GM21367 (cell line): ENCODE data around the gene ARHGAP44.
"Not testable (repeated sequence)": the region's sequence is repeated elsewhere in the genome, so short reads cannot be mapped to it uniquely, and the experiment has no call there.

Experiments used
- ATAC-seq: cut with Tn5 transposase; IDR thresholded peaks from one replicate; pipeline ENCODE4 v1.9.1; 2021; ENCODE audit not compliant: unreplicated experiment

Gene ARHGAP44

DNA sequence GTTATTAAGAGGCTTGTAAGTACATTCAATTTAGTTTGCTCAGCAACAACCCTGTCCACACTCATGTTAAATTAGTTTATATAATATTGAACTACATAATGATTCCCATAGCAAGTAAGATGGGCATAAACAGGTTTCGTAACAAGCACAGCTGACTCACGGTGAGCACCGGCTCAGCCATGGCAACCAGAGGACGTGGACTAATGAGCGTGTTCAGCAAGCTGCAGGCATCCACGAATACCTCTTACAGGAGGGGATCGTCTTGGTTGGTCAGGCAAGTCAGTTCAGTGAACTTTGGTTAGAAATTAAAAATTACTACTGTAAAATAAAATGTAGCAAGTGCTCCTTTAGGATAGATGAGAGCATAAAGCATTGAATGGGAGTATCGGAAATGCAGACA lies 170.1 kb downstream of the ARHGAP44 start:
- ATAC-seq = no peak

DNA sequence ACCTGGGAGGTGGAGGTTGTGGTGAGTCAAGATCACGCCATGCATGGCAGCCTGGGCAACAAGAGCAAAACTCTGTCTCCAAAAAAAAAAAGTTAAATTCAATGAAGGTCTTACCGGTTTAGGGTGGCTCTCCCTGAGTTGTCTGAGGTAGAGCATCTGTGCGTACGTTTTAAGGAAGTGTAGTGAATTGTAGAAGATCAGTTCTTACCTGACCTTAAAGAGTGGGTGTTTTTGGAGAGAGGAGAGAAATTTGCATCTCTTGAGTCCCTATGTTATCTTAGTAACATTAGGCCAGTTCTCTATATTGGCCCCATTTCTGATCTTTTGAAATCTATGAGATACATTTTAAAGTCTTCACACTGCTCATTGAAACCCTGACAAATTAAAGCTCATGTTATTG lies 172.4 kb downstream of the ARHGAP44 start:
- ATAC-seq = no peak

DNA sequence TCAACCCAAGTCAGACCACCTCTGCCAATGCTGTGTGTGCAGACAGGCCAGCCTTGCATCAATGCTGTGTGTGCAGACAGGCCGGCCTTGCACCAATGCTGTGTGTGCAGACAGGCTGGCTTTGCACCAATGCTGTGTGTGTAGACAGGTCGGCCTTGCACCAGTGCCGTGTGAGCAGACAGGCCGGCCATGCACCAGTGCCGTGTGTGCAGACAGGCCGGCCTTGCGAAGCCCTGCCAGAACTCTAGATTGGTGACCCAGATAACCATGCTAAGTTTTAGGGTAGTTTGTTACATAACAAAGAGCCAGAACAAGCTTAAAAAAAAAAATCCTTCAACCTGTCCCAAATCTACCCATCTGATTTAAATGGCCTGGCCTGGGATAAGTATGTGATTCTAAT lies 174.2 kb downstream of the ARHGAP44 start:
- ATAC-seq = no peak

DNA sequence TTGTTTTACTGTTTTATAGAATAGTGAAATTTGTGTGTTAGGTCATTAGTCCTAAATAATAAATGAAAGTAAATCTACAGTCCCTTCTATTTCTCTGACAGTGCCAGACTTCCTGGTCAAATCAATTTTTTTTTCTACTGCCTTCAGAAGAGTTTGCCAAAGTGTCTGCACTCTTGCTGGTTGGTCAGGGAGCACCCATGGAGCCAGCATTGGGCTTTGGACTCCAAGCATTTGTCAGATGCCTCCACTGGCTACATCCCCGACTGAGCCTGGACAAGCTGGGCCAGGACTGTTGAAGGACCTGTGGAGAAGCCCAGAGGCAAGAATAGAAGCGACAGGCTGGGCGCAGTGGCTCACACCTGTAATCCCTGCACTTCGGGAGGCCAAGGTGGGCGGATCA lies 174.9 kb downstream of the ARHGAP44 start:
- ATAC-seq = no peak

DNA sequence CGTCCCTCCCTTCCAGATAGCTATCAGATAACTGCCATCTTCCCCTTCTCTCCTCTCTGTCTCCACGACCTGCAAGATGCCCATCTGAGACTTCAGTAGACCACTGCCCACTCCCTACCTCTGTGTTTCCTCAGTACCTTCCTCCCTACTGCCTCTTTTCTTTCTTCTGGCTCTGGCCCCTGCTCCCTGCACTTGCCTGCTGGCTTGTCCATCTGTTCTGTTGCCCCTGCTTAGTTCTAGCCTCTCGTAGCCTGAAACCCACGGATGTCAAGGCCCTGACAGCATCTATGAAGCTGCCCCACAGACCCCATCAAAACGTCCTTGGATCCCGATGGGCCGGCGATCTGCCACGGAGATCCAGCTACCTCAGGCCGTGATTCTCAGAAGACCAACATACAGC lies 175.5 kb downstream of the ARHGAP44 start:
- ATAC-seq = no peak

DNA sequence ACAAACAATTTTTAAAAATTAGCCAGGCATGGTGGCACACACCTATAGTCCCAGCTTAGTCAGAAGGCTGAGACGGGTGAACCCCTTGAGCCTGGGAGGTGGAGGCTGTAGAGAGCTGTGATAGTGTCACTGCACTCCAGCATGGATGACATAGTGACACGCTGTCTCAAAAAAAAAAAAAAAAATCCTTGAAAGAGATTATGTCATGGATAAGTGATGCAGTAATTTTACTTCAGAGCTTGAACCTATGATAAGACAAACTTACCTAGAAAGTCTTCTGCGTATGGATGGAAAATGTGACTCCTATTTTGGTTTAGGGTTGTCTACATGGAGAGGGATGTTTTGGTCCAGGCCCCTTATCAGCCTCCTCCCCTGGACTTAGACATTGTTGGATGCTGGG lies 176.7 kb downstream of the ARHGAP44 start:
- ATAC-seq = no peak

DNA sequence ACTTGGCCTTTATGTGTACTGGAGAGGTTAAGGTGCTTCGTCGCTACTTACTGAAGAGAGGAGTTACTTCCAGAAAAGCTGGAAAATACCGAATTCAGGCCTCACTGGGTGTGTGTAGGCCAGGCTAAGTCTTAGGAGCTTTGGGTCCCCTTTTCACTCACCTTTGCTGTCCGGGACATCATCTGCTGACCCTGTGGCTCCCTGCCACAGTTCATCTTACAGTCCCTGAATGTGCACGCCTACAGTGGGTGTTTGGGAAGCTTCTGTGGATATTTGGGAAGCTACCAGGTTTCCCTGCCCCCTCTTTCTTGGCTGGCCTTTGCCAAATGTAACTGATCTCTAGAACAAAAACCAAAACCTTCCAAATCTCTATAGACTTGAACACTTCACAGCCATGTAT lies 177.1 kb downstream of the ARHGAP44 start:
- no peak for ATAC-seq

DNA sequence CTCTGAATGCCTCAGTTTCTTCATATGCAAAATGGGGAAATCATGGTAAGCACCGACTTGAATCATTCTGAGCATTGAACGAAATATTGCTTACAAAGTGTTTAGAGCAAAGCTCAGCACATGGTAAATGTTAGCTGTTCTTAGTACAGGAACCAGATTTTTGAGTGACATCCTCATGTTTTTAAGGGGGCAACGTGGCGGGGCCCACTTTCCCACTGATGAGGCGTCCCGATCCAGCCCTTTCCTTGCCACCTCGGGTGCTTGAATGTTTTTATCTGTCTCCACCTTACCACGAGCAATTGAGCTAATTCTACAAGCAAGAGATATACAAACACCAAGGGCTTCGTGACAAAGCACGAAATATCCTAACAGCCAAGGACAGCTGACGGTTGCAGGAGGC lies 178.7 kb downstream of the ARHGAP44 start:
- ATAC-seq = no peak

DNA sequence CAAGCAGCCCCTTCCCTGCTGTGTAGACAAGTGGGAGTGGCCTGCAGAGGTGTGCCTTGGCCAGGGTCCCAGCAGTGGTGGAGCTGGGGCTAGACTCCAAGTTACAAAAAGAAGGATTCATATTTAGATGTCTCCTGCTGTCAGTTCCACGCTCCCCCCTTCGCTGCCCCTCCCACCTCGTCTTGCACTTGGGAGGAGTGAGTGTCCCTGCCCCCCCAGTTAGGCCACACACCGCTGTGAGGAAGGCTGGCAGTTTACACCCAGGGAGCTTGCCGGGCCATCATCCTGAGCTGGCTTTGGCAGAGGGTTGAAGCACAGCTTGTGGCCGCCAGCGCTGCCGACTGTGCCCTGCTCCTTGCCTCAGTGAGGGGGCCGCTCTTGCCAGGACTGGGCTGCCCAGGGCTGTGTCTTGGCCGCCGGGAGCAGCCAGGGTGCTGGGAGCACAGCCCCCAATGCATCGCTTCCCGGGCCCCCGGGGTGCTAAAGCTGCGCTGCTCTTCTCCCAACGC lies 184.3 kb downstream of the ARHGAP44 start:
- ATAC-seq = no peak

DNA sequence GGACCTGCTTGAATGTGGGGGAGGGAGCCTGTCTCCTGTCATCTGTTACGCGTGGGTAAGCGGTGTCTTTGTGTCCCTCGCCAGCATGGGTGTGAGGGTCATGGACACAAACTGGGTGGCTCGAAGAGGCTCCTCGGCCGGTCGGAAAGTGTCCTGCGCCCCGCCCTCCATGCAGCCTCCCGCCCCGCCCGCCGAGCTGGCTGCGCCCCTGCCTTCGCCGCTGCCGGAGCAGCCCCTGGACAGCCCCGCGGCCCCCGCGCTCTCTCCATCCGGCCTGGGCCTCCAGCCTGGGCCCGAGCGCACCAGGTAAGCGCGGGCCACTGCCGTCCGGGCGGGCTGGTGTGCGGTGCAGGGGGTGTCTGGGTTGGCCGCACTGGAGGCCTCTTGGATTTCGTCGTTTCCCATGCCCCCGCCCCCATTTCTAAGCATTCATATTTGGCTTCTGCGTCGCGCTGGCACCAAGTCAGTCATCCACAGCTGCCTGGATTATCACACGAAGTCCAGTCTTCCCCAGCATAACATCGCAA lies 184.8 kb downstream of the ARHGAP44 start:
- no peak for ATAC-seq

DNA sequence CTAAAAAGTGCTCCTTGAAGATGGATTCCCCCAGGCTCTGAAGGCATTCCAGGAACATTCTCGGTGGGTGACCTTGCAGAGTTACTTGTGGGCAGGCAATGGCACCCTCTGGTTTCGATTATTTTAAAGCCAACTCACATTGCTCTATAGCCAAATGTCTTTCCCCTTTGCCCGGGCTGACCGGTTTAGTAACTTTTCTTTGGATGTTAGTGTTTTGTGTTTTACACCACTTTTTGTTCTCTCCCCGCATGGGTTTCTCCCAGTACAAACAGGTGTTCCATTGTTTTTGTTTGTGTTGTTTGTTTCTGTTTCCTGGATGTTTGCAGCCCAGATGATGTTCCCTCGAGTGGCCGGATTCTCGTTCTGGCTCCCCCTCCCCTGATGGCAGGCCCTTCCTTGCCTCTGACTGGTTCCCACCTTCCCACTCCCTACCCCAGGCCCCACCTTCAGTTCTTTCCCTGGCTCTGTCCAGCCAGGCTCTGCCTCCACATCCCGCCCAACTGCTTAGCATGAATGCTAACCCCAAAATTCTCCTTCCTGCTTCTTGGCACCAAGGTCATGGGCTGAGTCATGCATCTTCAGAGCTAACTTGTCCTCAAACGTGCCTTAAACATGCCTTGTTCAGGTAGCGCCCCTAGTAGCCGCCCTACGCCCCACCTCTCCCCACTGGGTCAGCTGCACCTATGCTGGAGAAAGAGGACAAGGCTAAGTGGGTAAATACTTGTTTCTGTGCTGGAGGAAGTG lies 187.9 kb downstream of the ARHGAP44 start:
- no peak for ATAC-seq

DNA sequence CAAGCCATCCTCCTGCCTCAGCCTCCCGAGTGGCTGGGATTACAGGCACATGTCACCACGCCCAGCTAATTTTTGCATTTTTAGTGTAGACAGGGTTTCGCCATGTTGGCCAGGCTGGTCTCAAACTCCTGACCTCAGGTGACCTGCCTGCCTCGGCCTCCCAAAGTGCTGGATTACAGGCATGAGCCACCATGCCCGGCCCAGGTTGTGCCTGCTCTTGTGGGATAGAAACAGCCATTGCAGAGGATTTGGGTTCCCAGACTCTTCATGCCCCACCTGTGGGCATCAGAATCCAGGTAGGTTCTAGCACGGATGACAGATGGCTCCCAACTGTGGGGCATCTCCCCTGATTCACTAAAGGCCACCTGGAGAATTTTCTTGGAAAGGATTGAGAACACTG lies 189.5 kb downstream of the ARHGAP44 start:
- ATAC-seq = not testable (repeated sequence)

DNA sequence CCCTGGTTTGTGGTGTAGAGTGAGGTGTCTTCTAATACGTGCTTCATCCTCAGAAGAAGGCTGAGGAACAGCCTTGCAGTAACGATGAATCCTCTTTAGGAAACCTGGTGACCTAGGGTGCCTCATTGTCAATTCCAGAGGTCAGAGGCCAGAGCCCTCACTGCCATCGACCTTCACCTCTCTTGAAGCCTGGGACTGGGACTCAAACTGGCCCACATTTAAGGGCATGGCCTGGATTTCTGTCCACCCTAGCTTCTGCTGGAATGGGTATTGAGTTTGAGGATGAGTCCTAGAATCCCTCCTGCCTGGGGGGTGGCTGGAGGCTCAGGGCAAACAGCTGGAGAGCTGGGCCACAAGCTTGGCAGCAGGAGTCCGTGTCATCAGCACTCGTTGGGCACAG lies 189.9 kb downstream of the ARHGAP44 start:
- ATAC-seq = no peak

DNA sequence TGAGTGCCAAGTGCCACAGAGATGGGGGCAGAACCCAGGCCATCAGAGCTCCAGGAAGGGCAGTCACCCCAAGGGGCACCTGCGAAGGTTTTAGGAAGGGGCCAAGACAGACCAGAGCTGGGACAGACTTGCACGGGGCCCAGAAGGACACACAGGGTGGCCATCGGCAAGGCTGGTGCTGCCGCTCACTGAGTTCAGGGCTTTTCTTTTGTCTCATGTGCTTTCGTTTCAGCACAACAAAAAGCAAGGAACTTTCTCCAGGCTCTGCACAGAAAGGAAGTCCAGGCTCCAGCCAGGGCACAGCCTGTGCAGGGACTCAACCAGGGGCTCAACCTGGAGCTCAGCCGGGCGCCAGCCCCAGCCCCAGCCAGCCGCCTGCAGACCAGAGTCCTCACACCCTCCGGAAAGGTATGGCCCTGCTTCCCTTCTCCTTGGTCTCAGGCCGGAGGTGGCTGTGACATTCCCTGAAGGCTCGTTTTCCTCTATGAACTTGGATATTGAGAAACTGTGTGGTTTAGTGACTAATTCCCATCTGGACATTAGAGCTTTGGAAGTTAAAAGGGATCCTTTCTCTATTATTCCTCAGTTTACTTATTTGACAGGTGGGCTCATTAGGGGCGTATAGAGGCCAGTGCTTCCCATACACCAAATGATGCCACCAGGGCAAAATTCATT lies 190.7 kb downstream of the ARHGAP44 start:
- ATAC-seq = no peak

DNA sequence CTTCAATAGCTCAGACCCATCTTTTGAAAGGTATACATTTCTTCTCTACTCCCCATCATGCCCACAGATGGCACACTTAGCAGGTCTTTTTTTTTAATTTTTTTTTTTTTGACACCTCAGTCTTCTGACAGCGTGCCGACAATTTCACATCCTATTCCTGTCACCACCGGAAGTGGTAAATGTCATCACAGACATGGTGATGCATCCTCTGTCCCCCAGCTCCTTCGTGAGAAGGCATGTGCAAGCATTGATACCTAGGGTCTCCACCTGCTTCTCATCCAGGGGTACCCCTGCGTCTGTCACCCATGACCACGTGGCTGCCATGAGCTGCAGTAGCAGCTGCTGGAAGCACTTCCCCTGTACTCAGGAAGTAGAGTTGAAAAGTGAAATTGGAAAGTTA lies 192.9 kb downstream of the ARHGAP44 start:
- no peak for ATAC-seq

DNA sequence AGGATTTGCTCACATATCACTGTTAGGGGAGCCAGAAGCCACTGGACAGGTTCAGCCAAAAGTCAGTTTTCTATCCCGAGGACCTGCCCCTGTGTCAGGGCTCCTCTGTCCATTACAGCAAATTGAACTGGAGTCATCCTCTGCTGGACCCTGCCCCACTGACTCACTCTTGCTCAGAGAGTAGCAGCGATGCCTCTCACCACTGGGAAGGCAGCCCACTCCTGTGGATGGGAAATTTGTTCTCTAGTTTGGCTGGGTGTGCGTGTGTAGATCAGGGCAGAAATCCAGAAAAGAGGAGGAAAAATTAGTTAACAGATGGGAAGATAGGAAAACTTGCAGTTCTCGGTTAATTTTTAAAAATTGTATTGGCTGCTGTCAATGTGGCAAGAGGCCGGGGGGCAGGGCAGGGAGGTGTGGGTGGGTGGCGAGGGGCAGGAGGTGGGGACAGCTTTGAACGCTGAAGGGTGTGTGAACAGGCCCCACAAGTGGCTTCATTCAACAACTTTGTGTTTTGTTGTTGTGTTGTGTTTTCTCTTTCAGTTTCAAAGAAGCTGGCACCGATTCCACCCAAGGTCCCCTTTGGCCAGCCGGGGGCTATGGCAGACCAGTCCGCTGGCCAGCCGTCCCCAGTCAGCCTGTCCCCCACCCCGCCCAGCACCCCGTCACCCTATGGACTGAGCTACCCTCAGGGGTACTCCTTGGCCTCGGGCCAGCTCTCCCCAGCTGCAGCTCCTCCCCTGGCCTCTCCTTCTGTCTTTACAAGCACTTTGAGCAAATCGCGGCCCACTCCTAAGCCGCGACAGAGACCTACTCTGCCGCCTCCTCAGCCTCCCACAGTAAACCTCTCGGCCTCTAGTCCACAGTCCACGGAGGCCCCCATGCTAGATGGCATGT lies 194.9 kb downstream of the ARHGAP44 start:
- no peak for ATAC-seq

DNA sequence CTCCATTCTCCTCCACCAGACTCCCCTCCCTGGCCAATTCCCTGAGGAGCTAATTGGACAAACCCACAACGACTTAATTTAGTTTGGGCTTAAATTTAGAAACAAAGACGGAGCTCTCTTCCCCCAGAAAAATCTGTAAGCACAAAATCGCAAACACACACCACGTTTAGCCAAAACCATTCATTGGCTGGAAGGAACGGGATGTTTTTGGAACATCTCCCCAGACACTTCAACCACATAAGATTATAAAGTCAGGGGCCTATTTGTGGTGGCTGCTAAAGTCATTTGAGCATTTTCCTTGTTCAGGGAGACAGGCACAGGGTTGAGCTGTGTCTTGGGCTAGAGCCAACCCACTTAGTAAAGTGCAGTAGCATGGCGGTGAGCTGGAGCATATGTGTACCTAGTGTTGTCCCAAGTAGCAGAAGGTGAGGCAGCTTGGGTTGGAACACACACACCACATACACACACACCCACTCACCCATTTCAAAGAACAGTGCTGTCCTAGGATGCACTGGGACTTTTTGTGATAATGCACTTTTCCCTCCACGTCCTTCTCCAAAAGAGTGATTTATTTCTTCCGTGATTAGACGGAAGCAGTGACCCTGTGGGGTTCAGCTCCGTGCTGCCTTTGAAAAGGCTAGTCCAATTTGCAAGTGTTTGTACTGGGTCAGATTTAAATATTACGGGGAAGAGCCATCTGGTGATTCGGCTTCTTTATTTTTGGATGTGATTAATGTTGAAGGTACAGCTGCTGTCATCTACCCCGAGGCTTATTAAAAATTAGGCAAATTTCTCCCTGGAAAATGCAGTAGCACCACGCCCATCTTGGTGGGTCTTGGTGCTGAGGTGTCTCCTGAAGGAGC lies 196.4 kb downstream of the ARHGAP44 start:
- ATAC-seq = no peak

DNA sequence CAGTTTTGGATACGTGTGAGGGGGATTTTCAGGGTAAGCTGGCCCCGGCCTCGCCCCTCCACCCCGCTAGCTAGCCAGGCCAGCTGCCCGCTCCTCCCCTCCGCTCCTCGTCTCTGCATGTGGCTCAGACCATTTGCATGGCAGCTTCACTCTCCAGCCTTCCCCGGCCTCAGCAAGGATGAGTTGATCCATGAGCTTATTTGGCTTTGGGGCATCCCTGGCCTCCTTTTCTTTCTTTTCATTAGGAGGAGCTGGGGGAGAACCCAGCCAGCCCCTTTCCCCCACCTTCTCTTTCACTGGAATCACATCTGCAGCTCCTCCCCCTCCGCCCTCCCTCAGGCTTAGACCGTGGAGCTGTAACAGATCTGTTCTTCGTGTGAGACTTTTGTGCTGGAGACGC lies 197.8 kb downstream of the ARHGAP44 start:
- ATAC-seq = no peak

DNA sequence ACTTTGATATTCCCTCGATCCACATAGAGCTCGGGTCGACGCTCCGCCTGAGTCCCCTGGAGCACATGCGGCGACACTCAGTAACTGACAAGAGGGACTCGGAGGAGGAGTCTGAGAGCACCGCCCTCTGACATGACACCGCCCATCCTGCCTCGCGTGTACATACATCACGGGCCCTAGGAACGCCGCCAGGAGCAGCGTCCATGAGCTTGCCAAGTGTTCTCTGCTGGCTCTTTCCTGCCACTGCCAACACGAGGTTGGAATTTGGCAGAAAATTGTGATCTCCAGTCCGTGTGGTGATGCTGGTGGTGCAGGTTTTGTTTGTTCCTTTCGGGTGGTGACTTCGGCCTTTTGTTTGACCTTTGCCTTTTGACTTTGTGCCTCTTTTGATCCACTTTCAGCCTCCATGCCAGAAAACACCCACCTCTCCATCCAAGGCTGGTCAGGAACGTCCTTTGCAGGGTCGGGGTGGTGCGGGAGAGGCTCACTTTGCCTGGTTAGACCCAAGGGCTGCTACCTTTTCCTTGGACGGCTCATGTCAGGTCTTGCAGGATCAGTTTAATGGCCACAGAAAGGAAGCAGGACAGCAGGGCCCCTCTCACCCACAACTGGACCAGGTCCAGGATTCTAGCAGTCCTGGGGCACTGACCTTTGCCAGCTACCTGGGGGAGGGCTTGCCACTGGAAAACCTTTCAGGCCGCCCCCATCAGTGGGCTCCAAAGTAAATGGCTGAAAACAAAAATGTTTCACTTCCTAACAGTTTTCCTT lies 200.9 kb downstream of the ARHGAP44 start:
- ATAC-seq = no peak

DNA sequence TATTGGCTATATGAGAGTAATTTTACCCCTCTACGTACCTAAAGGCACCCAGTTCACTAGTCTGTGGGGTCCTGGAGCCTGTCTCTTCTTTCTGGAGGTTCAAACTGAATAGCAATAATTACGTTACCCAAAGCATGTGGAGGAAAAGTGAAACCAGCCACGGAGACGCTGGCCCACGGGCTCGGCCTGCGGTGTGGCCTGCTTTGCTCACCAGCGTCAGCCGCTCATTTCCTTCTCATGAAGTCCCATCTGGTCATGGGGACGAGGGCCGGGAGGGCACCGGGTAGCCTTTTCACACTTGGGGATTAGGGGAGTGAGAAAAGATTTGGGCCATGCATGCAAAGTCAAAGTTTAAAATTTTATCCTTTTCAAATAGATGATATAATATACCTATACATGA lies 201.6 kb downstream of the ARHGAP44 start:
- ATAC-seq = no peak
